Small intestine (tissue), 7 donors: Measurements from ENCODE around the gene MYOCD. TPM values are rescaled to one million over a fixed set of nuclear protein-coding genes. Genes with fewer than 3 reads are reported as not detected.

Experiments
- DNase-seq, 2 donors: peaks; one replicate each; pipeline versions ENCODE4 v3.0.0 to v3.0.0-alpha.2; 2013
- FAIRE-seq: peaks from 2 replicates; lab custom pipeline; 2012; peaks lifted over from hg19 to GRCh38; lab: Jason Lieb, UNC
- H3K27ac ChIP-seq, 3 donors: one replicate each; pipeline ENCODE4 v1.5.1; 2013; ENCODE audit warnings: low read length in 2 of 3, mild to moderate bottlenecking in 2 of 3, control low read depth in 1 of 3, inconsistent platforms in 1 of 3, low read depth in 1 of 3, moderate library complexity in 1 of 3
- H3K27me3 ChIP-seq, 3 donors: one replicate each; pipeline ENCODE4 v1.6.1; 2013; ENCODE audit warnings: low read length in 3 of 3, inconsistent platforms in 1 of 3; ENCODE audit not compliant: control insufficient read depth in 3 of 3, insufficient read depth in 3 of 3
- H3K36me3 ChIP-seq, 3 donors: one replicate each; pipeline ENCODE4 v1.6.1; 2013; ENCODE audit warnings: low read length in 3 of 3, inconsistent platforms in 1 of 3, low read depth in 1 of 3, mild to moderate bottlenecking in 1 of 3, moderate library complexity in 1 of 3; ENCODE audit not compliant: control insufficient read depth in 3 of 3, insufficient read depth in 2 of 3
- H3K4me1 ChIP-seq, 3 donors: one replicate each; pipeline ENCODE4 v1.6.1; 2013; ENCODE audit warnings: low read length in 2 of 3, inconsistent platforms in 1 of 3, low read depth in 1 of 3, mild to moderate bottlenecking in 1 of 3, moderate library complexity in 1 of 3; ENCODE audit not compliant: control insufficient read depth in 3 of 3, insufficient read depth in 2 of 3
- H3K4me3 ChIP-seq, 3 donors: one replicate each; pipeline ENCODE4 v1.5.1; 2013; ENCODE audit warnings: low read length in 3 of 3, control low read depth in 1 of 3, inconsistent platforms in 1 of 3, low read depth in 1 of 3, mild to moderate bottlenecking in 1 of 3, moderate library complexity in 1 of 3
- H3K9me3 ChIP-seq, 2 donors: one replicate each; pipeline ENCODE4 v1.6.1; 2013; ENCODE audit warnings: low read depth in 1 of 2, low read length in 1 of 2; ENCODE audit not compliant: control insufficient read depth in 2 of 2, insufficient read depth in 1 of 2
- WGBS, 3 donors: extraction: QIAGEN DNeasy Blood & Tissue Kit; methylation state at CpG; one replicate each; pipeline ENCODE4 v1.1.7; 2013; 5-methylcytosine and 5-hydroxymethylcytosine counted together
- polyA plus RNA-seq, 4 donors: library from polyadenylated mRNA; stranded (reverse) in 3 of 4; unstranded in 1 of 4; fragments of 200-250 nt in 3 of 4; fragments of 120-200 nt in 1 of 4; gene quantifications; one replicate each; pipeline versions ENCODE4 v1.2.1 to v1.2.3, GENCODE V29; 2013
- donor health status: healthy with polysubstance abuse.
- donor health status: control.
- donor health status: control.
- donor health status: Bipolar disorder and iron deficiency.
- donor health status: healthy.

Gene MYOCD
- polyA plus RNA-seq, 4 donors, result under 0.01 to 3.1 (median 2.1) TPM

- no peak overlapping the region for H3K27ac ChIP-seq
- FAIRE-seq, result no peak
- no peak for DNase-seq
- H3K36me3 ChIP-seq, result no peaks in the 10 kb centered on the region
- H3K4me3 ChIP-seq, result no peak overlapping the region
- H3K27me3 ChIP-seq, result no peaks in the 10 kb centered on the region
- H3K9me3 ChIP-seq, result no peaks in the 10 kb centered on the region
- no peaks in the 10 kb centered on the region for H3K4me1 ChIP-seq
- WGBS, 3 donors, result 65 to 82% (median 73%) methylated on average over 6 of the region's 6 CpGs
These were observed 18.8 kb upstream of the MYOCD start for GRCh38 chr17:12646761-12647422.

GRCh38 chr17:12648498-12648897 is 17.2 kb upstream of the MYOCD start:
- Histone ChIP-seq H3K27me3 (no peaks in the 10 kb centered on the region), H3K36me3 (no peaks in the 10 kb centered on the region), H3K27ac (no peak overlapping the region), H3K4me3 (no peak overlapping the region), H3K9me3 (no peaks in the 10 kb centered on the region), H3K4me1 (no peaks in the 10 kb centered on the region)
- DNase-seq (no peak), FAIRE-seq (no peak)
- WGBS, 3 donors, result 81 to 86% (median 82%) methylated on average over 3 of the region's 3 CpGs

GRCh38 chr17:12655936-12656335 is 9.8 kb upstream of the MYOCD start:
- H3K9me3 ChIP-seq, result no peaks in the 10 kb centered on the region
- FAIRE-seq, result no peak
- WGBS, 3 donors, result 91 to 94% (median 91%) methylated on average over 4 of the region's 4 CpGs
- DNase-seq, result no peak
- no peaks in the 10 kb centered on the region for H3K36me3 ChIP-seq
- H3K27me3 ChIP-seq, result no peaks in the 10 kb centered on the region
- H3K27ac ChIP-seq, result no peak overlapping the region
- H3K4me1 ChIP-seq, result no peaks in the 10 kb centered on the region
- no peak overlapping the region for H3K4me3 ChIP-seq

- no peaks in the 10 kb centered on the region for H3K4me1 ChIP-seq
- no peak overlapping the region for H3K27ac ChIP-seq
- H3K4me3 ChIP-seq, result no peak overlapping the region
- no peaks in the 10 kb centered on the region for H3K36me3 ChIP-seq
- DNase-seq (no peak), FAIRE-seq (no peak)
- 70 to 86% (median 85%) methylated on average over 2 of the region's 2 CpGs for WGBS, 3 donors
- H3K9me3 ChIP-seq, result no peaks in the 10 kb centered on the region
- no peaks in the 10 kb centered on the region for H3K27me3 ChIP-seq
These were observed 9.3 kb upstream of the MYOCD start for GRCh38 chr17:12656354-12656753.

DNA sequence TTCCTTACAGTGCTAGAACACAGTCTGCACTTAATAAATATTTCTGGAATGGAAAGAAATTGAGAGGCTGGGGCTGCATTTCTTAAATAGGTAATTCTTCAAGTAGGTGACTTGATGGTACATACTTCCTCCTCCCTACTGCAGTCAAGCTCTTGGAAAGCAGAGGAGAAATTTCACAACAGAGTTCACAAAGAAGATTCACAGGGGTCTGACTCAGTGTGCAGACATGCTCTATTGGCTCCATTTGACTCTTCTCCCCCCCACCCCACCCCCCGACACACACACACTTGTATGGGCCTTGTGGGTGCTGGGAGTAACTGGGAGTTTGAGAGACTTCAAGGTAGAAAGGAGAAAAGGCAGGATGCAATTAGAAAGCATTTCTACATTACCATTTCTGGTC is 6.2 kb upstream of the MYOCD start:
- H3K4me1 ChIP-seq, result no peaks in the 10 kb centered on the region
- FAIRE-seq, result no peak
- H3K27ac ChIP-seq, result no peak overlapping the region
- no peaks in the 10 kb centered on the region for H3K36me3 ChIP-seq
- H3K9me3 ChIP-seq, result no peaks in the 10 kb centered on the region
- peaks cover 0 to 13% (median 11%) of the 10 kb centered on the region in 3 donors for H3K27me3 ChIP-seq
- H3K4me3 ChIP-seq, result no peak overlapping the region
- no peak for DNase-seq
- 82 to 92% (median 88%) methylated on average over 1 of the region's 1 CpG for WGBS, 3 donors

GRCh38 chr17:12664252-12664651 is 1.4 kb upstream of the MYOCD start:
- Histone ChIP-seq H3K27me3 (peaks cover 0 to 40% (median 23%) of the 10 kb centered on the region in 3 donors), H3K36me3 (no peaks in the 10 kb centered on the region), H3K4me3 (no peak overlapping the region), H3K9me3 (no peaks in the 10 kb centered on the region), H3K4me1 (no peaks in the 10 kb centered on the region), H3K27ac (peak overlapping the region in 1 of 3 donors; percentile 32)
- 65 to 76% (median 67%) methylated on average over 11 of the region's 11 CpGs for WGBS, 3 donors
- no peak for FAIRE-seq
- DNase-seq, result no peak

DNA sequence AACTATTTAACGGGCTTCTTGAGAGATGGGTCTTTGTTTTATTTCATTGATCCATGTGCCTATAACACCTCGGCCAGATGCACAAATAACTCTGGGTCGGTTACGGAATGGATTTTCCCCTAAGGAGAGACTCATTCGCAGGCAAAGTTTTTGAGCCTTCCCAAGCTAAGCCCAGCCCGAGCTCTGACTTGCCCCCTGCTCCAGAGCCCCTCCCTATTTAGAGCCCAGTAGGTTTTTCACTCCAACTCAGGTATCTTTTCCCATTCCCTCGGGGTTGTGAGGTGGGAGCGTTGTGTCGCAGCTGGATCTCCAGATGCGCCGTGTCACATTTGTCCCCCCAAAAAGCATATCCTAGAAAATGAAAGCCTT is 812 bp upstream of the MYOCD start:
- H3K4me1 ChIP-seq, result no peaks in the 10 kb centered on the region
- no peak for FAIRE-seq
- H3K36me3 ChIP-seq, result no peaks in the 10 kb centered on the region
- peaks cover 0 to 40% (median 24%) of the 10 kb centered on the region in 3 donors for H3K27me3 ChIP-seq
- H3K27ac ChIP-seq, result peak overlapping the region in 1 of 3 donors; percentile 70
- DNase-seq, result no peak
- WGBS, 3 donors, result 12 to 19% (median 12%) methylated on average over 11 of the region's 11 CpGs
- peak overlapping the region in 2 of 3 donors; percentile 33 to 49 for H3K4me3 ChIP-seq
- H3K9me3 ChIP-seq, result no peaks in the 10 kb centered on the region

- Histone ChIP-seq H3K4me3 (peak overlapping the region in 1 of 3 donors; percentile 49), H3K9me3 (no peaks in the 10 kb centered on the region), H3K36me3 (no peaks in the 10 kb centered on the region), H3K27me3 (peaks cover 0 to 40% (median 26%) of the 10 kb centered on the region in 3 donors), H3K27ac (peak overlapping the region in 2 of 3 donors; percentile 6 to 42), H3K4me1 (no peaks in the 10 kb centered on the region)
- 64 to 89% (median 83%) methylated on average over 6 of the region's 6 CpGs for WGBS, 3 donors
- DNase-seq, result no peak
- FAIRE-seq, result no peak
These were observed 1.0 kb downstream of the MYOCD start for GRCh38 chr17:12666718-12667117.
